Hindlimb muscle (tissue), 1 donor: Measurements from ENCODE around the gene NR2C2. TPM values are rescaled to one million over a fixed set of nuclear protein-coding genes. Genes with fewer than 3 reads are reported as not detected.

Experiments used
- DNase-seq: peaks from one replicate; pipeline ENCODE4 v3.0.0-alpha.2; 2013
- polyA plus RNA-seq: library from polyadenylated mRNA; unstranded; fragments of 120-200 nt; gene quantifications from one replicate; pipeline ENCODE4 v1.2.1, GENCODE V29; 2013; ENCODE audit not compliant: insufficient read length

The NR2C2 gene
- polyA plus RNA-seq, 1 donor: 37.2 TPM

DNA sequence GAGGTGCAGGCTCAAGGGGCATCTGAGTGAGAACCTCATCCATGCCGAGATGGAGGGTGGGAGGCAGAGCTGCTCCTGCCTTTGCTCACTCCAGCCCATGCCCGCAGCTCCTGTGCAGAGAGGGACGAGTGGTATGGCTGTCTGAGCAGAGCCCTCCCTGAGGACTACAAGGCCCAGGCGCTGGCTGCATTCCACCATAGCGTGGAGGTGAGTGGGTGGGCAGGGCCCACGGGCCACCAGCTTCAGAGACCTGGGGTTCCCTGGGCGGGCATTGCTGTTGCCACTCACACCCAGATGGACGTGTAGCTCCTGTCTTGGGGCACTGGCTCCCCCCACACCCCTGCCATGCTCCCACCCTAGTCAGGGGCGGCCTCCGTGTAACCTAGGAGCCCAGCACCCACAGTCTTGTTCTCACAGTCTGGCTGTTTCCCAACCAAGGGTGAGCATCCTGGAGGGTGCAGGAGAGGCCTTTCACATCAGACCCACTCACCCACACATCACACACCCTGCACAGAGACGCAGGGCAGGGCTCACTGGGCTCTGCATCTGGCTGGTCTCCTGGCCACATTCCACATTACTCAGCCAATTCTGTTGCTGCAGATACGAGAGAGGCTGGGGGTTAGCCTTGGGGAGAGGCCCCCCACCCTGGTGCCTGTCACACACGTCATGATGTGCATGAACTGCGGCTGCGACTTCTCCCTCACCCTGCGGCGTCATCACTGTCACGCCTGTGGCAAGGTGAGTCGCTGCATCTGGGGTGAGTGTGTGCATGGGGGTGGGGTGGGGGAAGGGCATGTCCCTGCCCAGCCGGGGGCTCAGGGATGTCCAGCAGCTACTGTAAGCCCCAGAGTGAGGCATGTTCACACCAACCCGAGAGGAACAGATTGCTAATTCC is 25.3 kb upstream of the NR2C2 start:
- DNase-seq: no peak

DNA sequence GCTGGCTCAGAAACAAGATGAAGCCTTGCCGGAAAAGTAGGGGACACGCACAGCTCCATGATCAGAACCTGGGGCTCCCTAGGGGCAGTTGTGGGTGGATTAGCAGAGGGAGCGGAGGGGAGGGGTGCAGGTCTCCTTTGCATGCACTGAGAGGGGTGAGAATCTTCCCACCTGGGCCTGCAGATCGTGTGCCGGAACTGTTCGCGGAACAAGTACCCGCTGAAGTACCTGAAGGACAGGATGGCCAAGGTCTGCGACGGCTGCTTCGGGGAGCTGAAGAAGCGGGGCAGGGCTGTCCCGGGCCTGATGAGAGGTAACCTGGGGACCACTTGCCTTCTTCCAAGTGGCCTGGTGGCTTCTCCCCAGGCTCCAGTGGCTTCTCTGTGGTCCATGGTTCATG is 24.5 kb upstream of the NR2C2 start:
- DNase-seq: no peak

DNA sequence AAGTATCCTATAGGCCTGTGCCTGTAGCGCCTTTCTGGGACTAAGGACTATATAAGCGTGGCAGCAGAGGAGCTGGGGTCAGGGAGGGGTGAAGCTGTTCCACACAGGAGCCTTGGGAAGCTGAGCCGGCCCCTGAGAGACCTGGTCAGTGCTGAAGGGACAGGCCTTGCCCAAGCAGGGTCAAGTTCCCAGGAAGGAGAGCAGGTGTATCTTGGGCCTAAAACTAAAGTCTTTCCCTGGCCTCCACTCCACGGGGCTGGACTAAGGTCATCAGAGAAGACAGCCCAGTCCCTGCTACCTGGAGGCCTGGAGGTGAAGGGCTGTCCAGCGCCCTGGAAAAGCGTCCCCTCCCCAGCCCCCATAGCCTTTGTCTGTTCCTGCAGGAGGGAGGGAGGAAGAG is 23.9 kb upstream of the NR2C2 start:
- no peak for DNase-seq

DNA sequence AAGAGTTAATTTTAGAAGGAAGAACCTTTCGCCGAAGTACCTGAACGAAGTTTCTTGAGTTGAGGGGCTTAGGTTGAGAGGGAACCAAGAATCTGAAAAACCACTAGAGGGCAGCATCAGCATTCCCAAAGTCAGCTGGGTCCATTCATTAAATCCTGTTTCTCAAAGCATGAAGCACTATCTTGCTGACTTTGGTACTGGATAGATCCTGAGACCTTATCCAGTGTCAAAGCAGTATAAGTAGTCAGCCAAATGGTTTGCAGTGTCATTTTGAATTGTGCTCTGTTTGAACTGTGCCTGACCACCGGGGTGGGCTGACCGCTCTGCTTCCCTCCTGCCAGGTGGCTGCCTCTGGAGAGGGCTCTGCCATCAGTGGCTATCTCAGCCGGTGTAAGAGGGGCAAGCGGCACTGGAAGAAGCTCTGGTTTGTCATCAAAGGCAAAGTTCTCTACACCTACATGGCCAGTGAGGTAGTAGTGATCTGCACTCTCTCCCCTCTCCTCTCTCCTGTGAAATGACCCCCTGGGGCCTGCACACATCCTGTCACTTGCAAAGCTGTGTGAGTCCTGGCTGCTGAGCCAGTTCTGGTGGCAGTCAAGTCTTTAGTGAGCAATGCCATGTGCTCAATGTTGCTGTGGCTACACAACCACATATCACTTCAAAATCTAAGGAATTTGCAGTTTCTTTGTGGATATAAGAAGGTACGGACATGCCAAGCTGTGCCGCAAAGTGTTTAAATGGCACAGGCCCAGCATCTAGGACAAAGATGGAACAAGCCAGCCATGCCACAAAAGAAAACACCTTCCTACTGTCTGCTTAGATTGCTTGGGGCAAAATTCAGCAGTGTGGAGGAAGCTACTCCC is 21.4 kb upstream of the NR2C2 start:
- DNase-seq: peak; percentile 58

DNA sequence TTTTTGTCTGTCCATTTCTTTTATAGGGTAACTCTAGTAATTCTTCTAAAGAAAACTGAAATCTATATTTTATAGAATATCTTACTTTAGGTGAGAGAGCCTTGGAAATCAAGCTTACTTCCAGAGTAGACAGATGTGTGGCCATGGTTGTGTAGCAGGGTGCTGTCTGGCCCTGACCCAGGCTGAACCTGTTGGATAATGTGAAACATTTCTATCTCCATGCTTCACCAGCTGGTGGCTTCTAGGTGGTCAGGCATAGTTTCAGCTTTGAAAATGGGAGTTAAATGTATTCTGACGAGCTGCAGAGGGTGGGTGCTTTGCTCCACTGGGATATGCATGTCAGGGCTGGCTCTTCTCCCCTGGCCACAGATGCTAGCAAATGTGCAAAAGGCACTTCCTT is 20.8 kb upstream of the NR2C2 start:
- DNase-seq: no peak

DNA sequence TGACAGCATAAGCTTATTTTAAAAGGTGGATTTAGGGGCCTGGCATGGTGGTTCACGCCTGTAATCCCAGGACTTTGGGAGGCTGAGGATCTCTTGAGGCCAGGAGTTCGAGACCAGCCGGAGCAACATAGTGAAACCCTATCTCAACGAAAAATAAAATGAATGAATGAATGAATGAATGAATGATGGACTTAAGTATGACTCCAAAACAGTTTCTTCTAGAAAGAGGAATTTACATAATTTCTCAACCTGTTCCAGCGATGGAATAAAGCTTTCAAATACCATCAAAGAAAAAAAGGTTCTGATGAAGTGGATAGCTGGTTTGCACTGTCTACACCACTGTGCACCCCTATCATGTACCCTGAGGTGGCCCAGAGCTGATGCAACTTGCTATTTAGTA is 20.1 kb upstream of the NR2C2 start:
- DNase-seq: no peak

DNA sequence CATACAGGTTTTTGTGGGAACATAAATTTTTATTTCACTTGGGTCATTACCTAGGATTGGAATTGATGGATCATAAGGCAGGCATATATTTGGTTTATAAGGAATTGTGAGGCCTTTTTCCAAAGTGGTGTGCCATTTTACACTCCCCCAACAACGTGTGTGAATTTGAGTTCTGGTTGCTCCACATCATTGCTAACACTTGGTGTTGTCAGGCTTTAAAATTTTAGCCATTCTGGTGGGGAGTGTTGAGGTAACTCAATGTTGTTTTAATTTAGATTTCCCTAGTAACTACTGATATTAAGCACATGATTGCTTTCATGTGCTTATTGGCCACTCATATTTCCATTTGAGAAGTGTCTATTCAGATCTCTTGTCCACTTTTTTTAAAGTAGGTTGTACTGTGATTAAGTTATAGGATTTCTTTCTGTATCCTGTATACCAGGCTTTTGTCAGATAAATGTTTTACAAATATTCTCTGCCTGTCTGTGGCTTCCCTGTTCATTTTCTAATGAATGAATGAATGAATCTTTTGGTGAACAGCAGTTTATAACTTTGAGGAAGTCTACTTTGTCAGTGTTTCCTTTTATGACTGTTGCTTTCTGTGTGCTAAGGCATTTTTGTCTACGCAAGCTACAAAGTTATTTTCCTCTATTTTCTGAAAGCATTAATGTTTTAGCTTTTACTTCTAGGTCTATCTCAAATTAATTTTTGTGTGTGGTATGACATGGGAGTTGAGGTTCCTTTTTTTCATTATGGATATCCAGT is 17.9 kb upstream of the NR2C2 start:
- DNase-seq: no peak

DNA sequence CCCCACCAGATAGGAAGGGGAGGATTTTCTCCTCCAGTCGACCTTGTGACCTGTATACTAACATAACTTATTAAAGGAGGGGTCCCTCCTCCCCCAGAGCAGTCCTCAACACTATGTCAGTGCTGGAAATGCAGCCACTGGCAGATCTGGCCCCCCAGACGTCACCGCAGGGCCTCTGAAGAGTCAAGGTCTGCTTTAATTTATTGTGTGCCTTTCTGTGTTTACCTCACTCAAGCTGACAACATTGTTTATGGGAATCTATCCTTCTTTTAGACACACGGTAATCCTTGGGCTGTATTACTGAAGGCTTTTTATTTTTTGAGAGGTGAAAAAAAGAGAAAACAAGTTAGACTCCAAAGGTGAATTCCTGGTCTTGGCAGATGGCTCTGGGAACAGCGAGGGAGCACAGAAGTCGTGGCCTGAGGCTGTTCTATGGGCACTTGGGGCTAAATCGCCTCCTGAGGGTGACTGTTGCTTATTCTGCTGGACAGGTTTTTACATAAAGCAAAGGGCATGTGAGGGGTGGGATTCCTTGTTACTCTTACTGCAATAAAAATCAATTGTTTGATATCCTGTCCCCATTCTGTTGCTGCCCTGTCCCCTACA is 13.5 kb upstream of the NR2C2 start:
- no peak for DNase-seq

DNA sequence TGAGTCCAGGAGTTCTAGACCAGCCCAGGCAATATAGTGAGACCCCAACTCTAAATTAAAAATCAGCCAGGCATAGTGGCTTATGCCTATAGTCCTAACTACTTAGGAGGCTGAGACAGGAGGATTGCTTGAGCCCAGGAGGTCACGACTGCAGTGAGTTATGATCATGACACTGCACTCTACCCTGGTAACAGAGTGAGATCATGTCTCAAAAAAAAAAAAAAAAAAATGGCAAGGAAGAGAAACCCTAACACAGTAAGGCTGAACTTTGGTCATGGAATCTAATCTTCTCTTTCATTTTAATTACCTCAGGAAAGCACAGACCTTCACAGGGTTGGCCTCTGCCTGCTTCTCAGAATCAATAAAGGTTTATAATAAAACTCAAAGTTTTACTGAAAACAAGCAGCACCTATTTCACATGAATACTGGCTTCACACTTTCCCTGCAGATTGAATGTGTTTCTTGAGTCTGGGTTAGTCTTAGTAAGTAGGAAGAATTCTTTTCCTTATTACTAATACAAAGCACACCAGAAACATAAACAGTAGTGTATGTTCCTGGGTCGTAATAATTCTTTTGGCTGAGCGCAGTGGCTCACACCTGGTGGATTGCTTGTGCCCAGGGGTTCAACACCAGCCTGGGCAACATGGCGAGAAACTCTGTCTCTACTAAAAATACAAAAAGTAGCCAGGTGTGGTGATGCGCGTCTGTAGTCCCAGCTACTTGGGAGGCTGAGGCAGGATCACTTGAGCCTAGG is 11.6 kb upstream of the NR2C2 start:
- no peak for DNase-seq

DNA sequence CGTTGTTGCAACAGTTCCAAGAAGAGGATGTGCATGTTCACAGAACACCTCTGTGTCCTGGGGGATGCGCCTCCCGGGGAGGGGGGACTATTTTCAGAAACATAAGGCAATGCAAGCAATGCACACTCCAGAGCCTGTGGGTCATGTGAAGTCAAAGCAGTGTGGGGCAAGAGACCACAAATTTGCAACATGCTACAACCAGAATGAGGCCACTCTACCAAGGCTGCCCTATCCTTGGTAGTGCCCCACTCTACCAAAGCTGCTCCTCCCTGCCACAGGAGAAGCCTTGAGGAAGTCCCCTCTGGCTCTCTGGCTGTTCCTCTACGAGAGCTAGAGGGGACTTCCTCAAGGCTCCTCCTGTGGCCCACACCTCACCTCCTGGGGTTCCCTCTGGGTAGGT is 8.4 kb upstream of the NR2C2 start:
- no peak for DNase-seq

DNA sequence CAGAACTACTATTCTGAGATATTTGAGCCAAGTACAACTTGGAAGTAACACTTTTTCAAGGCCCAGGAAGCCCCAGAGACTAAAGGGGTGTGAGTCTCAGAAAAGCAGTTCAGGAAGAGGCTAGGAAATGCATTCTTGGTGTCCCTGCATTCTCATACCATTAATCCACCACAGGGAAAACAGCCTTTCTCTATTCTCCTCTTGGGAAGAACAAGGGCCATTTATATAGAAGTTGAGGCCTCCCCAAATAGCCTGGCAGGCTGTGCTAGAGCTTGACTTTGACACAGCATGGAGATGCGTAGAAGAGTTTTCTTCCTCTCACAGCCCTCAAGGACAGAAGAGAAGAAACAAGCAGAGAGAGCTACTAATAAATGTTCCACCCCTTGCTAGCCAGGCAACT is 5.5 kb upstream of the NR2C2 start:
- no peak for DNase-seq

DNA sequence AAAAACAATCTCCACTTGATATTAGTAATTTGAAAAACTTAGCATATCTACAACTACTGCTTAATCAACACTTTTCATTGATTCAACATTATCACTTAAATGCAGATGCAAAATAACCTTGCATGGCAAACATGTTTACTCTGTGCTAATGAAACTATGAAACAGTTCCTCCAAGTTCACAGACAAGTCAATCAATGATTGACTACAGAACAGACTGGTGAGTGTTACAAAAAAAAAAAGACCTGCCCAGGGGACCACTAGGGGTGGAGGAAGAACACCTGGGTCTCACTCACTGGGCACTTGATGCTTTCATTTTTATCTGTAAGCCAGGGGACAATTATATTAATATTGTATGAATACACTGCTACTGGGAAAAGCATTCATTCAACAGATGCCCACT is 4.3 kb upstream of the NR2C2 start:
- no peak for DNase-seq

DNA sequence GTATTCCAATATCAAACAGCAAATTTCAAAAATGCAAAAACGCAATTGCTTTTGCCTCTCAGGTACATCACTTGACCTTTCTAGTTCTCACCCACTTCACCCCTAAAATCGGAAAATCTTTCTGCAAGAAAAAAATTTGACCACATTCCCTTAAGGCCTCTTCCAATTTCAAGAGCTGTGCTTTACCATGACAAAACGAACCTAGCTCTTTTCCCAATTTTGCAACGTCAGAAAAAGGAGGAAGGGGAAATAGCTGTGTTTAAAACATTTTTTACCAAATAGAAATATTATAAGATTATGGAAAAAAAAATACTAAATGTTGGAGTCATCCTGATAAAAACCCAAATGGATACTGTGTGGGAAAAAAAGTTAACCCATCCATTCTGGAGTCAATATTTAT is 1.1 kb upstream of the NR2C2 start:
- no peak for DNase-seq

DNA sequence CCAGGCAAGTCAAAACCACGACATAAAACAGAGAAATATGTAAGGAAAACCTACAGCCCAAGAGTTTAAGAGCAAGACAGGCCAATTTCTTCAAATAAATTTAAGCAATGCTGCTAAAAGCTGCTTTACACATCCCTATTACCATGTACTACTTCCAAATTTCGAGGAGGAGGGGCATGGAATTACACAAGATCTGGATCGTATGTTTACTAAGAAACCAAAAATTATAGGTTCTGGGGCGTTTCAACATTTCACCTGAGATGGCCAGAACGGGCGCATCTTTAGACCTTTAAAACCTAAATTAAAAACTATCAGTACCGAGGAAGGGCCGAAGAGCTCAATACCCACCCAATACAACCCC is 664 bp upstream of the NR2C2 start:
- no peak for DNase-seq

DNA sequence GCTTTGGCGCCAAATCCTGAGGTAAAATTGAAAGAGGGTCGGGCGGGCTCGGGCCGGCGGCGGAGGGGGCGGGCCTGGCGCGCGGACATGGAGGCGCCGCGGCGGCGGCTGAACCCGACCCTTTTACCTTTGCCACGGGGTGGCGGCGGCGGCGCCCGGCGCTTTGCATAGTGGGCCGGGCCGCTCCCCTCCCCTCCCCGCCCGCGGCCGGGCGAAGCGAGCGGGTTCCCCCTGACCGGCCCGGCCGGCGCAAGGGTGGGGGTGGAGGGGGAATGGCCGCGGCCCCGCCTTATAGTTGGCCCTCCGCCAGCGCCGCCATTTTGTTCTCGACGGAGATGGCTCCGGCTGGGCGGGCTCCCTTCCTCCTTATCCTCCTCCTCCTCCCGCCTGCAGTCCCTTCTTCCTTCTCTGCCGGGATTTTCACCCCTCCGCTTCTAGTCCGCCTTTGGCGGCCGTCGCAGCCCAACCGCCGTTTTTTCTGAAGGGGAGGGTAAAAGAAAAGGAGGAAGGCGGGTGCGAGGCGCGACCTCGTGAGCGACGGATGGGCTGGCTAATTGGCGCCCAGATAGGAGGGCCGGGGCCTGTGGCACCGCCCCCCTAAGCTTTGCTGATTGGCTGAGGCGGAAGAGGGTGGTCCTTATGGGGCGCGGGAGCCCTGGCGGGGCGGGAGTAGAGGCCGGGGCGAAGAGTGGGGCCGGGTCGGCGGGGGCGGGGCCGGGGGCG is 664 bp downstream of the NR2C2 start:
- peak; percentile 99 for DNase-seq

DNA sequence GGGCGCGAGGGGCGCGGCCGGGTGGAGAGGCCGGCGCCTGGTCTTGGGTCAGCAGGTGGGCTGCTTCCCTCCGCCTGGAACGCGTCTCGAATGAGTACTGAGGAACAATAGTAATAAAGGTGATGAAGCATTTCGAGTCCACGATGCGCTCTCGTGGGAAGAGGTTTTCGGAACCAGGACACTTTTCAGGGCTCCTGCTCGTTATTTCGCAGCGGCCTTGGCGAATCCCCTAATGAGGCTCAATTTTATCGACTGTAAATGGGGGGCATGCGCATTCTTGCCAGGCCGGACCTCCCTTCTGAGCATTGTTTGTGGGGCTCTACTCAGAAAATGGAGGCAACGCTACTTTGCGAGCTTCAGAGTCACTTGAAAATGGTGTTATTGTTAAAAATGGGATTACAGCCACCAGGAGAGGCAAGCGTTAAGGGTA is 1.2 kb downstream of the NR2C2 start:
- no peak for DNase-seq

DNA sequence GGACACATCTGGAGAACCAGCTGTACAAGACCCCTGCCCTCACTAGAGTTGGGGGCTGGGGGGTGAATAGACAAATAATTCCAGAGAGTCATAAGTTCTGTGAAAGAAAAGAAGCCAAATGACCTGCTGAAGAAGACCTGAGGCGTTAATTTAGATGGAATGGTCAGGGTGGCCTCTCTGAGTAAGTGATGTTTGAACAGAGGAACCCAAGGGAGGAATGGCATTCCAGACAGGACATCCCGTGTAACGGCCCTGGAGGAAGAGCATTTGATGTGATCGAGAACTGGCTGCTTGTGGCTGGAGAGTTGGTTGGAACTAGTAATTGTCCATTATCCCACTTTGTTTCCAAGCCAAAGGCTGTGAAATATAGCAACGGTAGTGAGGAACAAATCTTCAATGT is 1.7 kb downstream of the NR2C2 start:
- DNase-seq: no peak

DNA sequence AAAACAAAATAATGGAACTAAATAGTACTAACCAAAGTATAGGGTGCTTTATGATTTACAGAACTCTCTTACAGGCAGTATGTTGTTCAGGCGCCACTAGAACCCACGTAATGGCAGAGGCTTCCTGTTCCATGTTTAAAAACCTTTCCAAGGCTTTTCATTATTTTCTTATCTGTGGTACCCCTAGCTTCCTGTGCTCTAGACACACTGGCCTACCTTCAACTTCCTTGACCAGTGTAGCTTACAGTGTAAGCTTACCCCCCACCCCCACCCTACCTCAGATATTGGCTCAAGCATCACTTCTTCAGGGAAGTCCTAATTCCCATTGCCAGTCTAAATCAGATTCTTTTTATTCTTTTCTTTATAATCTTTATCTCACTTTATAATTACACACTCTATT is 2.9 kb downstream of the NR2C2 start:
- DNase-seq: no peak

DNA sequence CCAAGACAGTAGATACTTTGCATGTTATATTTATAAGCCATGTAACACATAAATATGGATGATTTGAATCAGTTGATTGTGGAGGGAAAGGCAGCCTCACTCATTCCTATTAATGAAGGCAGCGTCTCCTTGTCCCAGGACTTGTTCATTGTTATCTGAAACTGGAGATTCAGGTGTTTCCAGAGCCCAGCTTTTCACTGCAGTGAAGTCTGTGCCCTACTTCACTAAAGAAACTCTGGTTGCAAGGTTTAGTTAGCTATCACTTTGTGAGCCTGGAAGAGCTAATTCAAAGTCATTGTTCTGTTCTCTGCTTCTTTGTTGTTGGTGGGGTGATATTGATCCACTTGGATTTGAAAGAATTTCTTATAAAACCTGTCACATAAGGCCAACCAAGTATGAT is 9.8 kb downstream of the NR2C2 start:
- no peak for DNase-seq

DNA sequence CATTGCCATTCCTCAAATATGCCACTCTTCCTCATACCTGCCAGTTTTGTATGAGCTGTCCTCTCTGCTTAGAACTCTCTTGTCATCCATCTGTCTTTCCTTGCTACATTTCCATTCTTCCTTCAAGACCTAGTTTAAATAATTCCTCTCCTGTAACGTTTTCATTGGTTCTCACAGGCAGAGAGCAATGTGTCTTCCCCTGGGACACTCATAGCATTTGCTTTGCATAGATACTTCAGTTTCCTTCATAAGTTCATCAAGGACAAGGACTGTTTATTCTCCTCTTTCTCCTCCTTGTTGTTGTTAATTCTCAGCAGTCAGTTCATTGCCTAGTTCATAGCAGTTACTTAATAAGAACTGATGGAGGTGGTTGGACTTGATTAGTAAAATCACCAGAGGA is 10.5 kb downstream of the NR2C2 start:
- DNase-seq: no peak

DNA sequence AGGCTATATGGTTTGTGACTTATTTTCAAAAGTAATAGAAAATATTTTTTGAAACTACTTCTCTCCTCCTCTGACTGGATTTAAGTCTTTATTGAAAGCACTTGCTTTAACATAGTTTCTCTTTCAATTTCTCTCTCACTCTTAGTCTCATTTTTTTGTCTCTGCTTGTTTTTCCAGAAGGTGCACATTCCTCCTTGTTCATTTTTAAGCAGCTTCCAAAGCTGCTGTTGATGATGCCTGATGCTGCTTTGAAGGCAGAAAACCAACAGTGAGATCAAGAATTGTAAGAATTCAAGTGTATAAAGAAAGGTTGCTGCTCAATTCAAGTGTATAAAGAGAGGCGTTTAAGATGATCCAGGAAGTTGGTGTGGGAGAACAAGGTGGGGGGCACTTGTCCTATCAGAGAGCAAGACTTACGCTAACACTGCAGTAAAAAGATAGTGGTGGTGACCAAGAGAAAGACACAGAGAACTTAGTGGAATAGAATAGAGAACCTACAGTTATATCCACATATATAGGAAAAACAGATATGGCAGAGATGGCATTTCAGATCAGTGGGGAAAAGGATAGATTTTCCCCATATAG is 12.1 kb downstream of the NR2C2 start:
- no peak for DNase-seq
